GM19372 (cell line): ENCODE data around the gene SLC9A7.

Experiments
- ATAC-seq: cut with Tn5 transposase; IDR thresholded peaks from one replicate; pipeline ENCODE4 v1.9.1; 2021; ENCODE audit warnings: mild to moderate bottlenecking, low read depth, moderate library complexity; ENCODE audit not compliant: unreplicated experiment

SLC9A7 gene

GRCh38 chrX:46577221-46578005 is 181.5 kb downstream of the SLC9A7 start:
- no peak for ATAC-seq

DNA sequence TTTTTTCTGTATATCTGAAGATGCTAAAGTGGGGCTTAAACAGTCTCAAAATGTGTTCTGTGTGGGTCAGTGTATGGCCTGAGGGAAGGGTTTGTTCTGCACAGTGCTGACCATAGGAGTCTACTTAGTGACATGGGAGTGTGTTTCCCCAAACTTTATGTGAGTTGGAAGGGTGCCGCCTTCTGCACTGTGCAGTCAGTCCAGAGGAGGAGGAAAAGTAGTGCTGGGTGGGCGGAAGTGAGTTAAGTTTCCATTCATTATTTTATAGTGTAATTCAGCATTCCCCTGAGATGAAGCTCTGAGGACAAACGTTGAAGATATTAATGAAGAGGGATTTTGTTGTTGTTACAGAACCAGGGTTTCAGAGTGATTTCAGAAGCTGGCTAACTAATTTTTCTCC is 182.5 kb downstream of the SLC9A7 start:
- ATAC-seq = no peak

GRCh38 chrX:46575991-46576392 is 182.9 kb downstream of the SLC9A7 start:
- no peak for ATAC-seq

DNA sequence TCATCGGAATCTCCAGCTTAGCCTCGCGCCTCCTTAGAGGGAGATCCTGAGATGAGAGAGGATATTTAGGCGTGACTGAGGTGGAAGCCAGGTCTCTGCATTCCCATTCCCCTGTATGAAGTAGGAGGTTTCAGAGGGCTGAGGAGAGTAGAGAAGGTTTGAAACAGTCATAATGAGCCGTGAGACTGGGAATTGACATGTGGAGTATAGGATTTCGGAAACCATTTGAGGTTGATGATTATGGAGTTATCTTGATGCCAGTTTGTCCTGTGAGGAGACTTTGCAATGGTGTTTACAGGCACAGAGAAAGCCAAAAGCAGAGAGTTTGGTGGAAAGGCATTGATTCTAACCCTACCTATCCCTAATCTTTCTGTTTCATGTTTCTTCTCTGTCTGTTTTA is 183.3 kb downstream of the SLC9A7 start:
- no peak for ATAC-seq

- peak; percentile 24 for ATAC-seq
Observed at GRCh38 chrX:46574774-46575381, 184.0 kb downstream of the SLC9A7 start.

DNA sequence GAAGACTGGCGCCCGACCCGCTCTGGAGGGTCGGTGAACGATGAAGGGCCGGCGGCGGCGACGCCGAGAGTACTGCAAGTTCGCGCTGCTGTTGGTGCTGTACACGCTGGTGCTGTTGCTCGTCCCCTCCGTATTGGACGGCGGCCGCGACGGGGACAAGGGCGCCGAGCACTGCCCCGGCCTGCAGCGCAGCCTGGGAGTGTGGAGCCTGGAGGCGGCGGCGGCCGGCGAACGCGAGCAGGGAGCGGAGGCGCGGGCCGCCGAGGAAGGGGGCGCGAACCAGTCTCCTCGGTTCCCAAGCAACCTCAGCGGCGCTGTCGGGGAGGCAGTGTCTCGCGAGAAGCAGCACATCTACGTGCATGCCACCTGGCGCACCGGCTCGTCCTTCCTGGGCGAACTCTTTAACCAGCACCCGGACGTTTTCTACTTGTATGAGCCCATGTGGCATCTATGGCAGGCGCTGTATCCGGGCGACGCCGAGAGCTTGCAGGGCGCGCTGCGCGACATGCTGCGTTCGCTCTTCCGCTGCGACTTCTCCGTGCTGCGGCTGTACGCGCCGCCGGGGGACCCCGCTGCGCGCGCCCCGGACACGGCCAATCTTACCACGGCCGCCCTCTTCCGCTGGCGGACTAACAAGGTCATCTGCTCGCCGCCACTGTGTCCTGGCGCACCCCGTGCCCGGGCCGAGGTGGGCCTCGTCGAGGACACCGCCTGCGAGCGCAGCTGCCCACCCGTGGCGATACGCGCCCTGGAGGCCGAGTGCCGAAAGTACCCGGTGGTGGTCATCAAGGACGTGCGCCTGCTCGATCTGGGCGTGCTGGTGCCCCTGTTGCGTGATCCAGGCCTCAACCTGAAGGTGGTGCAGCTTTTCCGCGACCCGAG is 184.8 kb downstream of the SLC9A7 start:
- ATAC-seq = peak; percentile 22

DNA sequence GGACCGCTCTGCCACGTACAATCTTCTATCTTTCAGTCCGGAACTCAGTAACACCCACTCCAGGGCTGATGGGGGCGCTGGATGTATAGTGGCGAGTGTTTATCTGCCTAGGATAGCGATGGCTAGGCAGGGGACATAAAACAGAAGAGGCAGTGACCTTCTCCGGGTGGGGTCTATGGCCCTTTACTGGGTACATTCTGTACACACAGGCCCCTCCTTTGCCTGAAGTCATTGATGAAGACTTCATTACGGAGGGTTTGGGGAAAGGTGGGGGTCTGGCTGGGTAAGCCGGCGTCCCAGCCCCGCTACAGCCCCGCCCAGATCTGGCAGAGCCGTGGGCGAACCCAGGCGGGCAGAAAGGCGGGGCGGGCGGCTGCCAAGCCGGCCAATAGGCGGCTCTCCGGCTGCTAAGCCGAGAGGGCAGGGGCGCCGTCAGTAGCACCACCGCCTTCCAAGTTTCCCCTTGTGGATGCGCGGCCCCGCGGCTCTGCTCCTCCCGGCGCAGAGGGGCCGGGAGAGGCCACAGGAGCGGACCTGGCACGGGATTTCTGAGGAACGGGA is 185.5 kb downstream of the SLC9A7 start, which contains the start of gene CHST7:
CHST7 (plus strand) TSS at position 435 of the 561 bp plus-strand sequence. CDS start 167 bp downstream, outside the sequence.
- ATAC-seq = peak; percentile 40

GRCh38 chrX:46572340-46572936 is 186.5 kb downstream of the SLC9A7 start:
- no peak for ATAC-seq

- ATAC-seq = no peak
Observed at GRCh38 chrX:46571423-46572339, 187.2 kb downstream of the SLC9A7 start.

DNA sequence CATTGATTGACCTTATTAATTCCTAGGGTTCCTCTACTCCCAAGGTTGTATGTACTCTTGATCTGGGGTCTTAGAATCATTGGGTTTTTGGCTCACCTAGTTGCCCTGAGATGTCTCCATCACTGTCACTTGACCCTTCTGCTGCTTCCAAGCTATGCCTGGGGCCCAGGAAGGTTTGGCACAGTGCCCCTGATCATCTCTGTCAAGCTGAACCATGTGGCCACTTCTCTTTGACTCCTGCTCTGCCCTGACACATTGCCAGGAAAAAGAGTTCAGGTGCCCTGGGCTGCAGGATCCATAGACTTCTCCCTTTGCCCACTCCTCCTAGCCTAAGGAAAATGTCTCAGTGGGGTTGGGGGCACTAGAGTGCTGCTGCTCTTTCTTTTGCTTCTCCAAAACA is 189.3 kb downstream of the SLC9A7 start:
- ATAC-seq = no peak

GRCh38 chrX:46567388-46567787 is 191.5 kb downstream of the SLC9A7 start:
- no peak for ATAC-seq

DNA sequence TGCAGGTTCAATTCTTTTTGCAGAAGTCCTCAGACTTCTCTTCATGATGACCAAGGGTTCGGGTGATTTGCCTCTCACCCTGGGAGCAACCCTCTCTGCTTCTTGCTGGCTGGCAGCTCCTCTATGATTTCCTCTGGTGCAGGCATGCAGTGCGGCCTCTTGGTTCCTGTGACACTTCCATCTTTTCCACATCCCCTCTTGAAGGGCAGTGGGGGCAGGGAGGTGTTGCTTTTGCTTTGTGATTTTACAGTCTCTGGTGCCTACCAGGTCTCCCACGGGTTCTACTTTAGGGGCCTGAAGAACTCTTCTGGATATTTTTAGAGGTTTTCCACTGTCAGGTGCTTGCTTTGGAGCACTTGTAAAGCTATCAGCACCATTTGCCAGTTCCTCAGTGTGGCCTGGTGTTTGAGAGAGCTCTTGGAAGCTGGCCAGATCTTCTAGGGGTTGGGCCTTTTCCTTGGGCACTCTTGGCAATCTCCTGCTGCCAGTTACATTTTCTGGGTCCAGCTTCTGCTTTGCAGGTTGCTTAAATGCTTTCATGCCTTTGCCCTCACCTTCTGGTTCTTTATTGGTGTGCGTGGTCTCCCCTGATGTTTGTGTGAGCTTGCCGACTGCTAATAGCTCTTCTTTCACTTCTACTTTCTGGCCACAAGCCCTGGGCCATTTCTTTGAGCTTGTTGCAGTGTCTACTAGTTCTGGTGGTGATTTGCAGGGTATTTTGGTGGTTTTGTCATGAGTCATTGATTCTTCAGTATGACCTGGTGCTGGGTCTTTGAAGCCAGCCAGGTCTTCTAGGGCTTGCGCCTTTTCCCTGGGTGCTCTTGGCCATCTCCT is 196.9 kb downstream of the SLC9A7 start:
- peak; percentile 97 for ATAC-seq

- ATAC-seq = no peak
Observed at GRCh38 chrX:46559062-46559461, 199.9 kb downstream of the SLC9A7 start.

DNA sequence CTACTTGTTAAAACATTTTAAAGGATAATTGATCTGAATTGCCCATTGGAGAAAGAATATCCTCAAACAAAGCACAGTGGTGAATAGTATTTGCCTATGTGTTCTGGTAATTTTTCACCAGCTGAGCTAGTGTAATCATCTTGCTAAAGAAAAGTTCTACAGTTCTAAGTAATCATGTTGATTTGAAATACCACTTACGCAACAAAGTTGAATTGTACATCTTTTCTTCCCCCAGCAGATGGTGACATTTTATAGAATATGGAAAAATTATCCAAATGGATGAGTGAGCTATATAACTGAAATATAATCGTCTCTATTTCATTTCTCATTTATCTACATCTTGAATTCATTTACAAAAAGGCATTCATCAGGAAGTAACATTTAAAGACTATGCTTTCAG is 204.0 kb downstream of the SLC9A7 start:
- ATAC-seq = no peak

- ATAC-seq = no peak
Observed at GRCh38 chrX:46553935-46554334, 205.0 kb downstream of the SLC9A7 start.

- no peak for ATAC-seq
Observed at GRCh38 chrX:46551494-46552128, 207.3 kb downstream of the SLC9A7 start.

- no peak for ATAC-seq
Observed at GRCh38 chrX:46549914-46550313, 209.0 kb downstream of the SLC9A7 start.
